ENCODE measurements around the gene GNB1L. TPM values are rescaled to one million over a fixed set of nuclear protein-coding genes. Genes with fewer than 3 reads are reported as not detected.
A peak's percentile ranks its signal among the peaks of the same experiment; 100 is the strongest.

GNB1L gene
- total and polyA plus RNA-seq, 9 of the 15 experiments (the other 6 are each of a cell fraction or from before 2014, with no cell fraction given) = 0.56 to 50.5 (median 10.2) TPM

DNA sequence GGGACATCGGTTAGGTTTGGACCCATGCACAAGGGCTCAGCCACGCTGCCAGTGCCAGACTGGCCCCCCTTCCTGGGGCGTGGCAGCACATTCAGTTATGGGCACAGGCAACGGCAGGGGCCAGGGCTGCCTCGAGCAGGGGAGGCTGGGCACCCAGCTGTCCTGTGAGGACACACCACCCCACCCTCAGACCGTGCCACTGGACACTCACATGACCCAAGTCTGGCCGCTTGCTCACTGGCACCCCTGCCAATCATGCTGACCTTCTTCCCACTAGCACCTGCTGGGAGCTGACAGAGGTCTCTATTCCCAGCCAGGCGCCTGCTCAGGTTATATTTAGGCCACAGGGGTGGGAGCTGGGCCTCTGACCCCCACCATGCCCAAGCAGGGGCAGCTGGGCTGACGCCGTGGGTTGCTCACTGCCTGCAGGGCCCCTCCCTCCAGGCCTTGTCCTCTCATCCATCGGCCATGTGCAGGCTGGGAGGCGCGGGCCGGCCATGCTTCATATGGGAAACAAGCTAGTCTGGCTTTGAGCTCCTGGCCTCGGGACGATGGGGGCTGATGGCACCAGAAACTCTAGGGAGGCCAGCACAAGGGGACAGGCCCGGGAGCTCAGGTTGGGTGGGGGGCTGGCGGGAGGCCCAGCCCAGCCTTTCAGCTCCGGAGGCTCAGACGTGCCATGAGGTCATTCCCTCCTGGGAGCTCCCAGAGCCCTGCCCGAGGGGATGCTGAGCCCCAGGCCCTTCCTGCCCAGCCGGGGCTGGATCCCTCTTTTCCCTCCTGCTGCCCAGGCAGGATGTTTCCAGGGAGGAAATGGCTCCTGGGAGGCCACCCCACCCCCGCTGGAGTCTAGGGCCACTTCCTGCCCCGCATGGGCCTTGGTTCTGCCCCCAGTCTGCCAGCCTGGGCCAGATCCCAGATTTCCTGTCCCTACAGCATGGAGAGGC lies 109.2 kb downstream of the GNB1L start (continued):
- TF ChIP-seq RBM14 (IDR thresholded peaks at IDR 0.05; ENCODE audit: borderline replicate concordance, insufficient read depth, low read depth, low read length) (0 out of 2 replicates have a peak, but pooled peaks have one; percentile 25), NCOA6 (IDR thresholded peaks at IDR 0.05) (no peak), E2F6 (IDR thresholded peaks at IDR 0.05; ENCODE audit: borderline replicate concordance in 1 of 2, extremely low read depth in 1 of 2, insufficient read depth in 1 of 2, insufficient read length in 1 of 2, low read depth in 1 of 2, low read length in 1 of 2, poor library complexity in 1 of 2, severe bottlenecking in 1 of 2) (peak in 1 of 2 experiments; percentile 50), KLF1 (tag; IDR thresholded peaks at IDR 0.05) (0 out of 2 replicates have a peak, but pooled peaks have one; percentile 31)

DNA sequence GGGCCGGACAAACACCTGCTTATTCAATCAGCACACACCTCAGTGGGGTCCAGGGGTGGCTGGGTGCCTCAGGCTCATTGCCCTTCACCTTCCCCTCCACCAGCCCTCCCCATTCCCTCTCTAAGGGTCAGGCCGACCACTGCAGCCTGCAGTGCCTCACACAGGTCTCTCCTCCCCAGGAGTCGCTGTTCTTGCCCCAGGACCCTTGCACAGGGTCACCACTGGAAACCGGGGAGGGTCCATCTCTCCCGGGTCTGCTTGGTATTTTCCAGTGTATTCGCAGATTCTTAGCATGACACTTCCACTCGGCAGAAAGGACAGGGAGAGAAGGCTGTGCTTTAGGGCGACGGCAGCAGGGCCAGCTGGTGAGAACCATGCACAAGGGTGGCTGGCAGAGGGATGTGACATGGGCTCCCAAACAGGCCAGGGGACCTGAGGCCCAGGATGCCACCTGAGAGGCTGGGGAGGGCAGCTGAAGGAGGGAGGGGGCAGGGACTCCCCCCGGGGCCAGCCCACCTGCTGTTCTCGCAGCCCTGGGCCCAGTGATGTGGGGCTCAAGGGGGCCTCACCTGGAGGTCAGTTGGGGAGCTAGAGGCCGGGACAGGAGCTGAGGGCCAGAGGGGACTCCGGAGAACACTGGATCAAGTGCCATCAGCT lies 110.2 kb downstream of the GNB1L start:
- no peak for FAIRE-seq
- TF ChIP-seq, protein P1, sequence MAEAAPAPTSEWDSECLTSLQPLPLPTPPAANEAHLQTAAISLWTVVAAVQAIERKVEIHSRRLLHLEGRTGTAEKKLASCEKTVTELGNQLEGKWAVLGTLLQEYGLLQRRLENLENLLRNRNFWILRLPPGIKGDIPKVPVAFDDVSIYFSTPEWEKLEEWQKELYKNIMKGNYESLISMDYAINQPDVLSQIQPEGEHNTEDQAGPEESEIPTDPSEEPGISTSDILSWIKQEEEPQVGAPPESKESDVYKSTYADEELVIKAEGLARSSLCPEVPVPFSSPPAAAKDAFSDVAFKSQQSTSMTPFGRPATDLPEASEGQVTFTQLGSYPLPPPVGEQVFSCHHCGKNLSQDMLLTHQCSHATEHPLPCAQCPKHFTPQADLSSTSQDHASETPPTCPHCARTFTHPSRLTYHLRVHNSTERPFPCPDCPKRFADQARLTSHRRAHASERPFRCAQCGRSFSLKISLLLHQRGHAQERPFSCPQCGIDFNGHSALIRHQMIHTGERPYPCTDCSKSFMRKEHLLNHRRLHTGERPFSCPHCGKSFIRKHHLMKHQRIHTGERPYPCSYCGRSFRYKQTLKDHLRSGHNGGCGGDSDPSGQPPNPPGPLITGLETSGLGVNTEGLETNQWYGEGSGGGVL (CRISPR knock-in tag; IDR thresholded peaks at IDR 0.05) = no peak
- peak; percentile 64; the same call in 1 of the 2 replicates for TF ChIP-seq PRMT5 (CRISPR knock-in tag; IDR thresholded peaks at IDR 0.05)
- no peak for TF ChIP-seq E4F1 (CRISPR knock-in tag; IDR thresholded peaks at IDR 0.05; ENCODE audit: borderline replicate concordance)
- TF ChIP-seq MCM5 (IDR thresholded peaks at IDR 0.05; ENCODE audit: low read depth) = no peak

More for the DNA sequence above, 110.2 kb downstream of the GNB1L start:
- in situ Hi-C loops (cut with MboI) (no loop called here), intact Hi-C loops (cut with micrococcal nuclease) (no loop called here)
- H3K9ac ChIP-seq (ENCODE audit: insufficient read depth in 1 of 2, low read depth in 2 of 2, low read length in 2 of 2) = peak overlapping the region in 1 of 2 experiments; percentile 1; a peak in 2 of 4 replicates
- H3K4me1 ChIP-seq (replicated peaks in 1 of 2; ENCODE audit: control insufficient read depth in 2 of 2, insufficient read depth in 2 of 2, low read length in 2 of 2) = peaks cover 5 to 69% of the 10 kb centered on the region in 2 experiments
- H3K9me3 ChIP-seq (replicated peaks; ENCODE audit: control insufficient read depth, insufficient read depth, low read depth, low read length) = no peaks in the 10 kb centered on the region
- no peak overlapping the region for H2AFZ ChIP-seq (ENCODE audit: low read depth, low read length)
- no peak overlapping the region for H3K27ac ChIP-seq (ENCODE audit: extremely low read depth, low read depth, low read length)
- BruUV-seq (replicated peaks) = no TSS peak
- H3K4me3 ChIP-seq = no peak overlapping the region
- POLR2A ChIA-PET = interaction anchor here (0.5 to 3.7 kb wide), 7 partner anchors 13 to 203 kb away, joined by 3 to 20 read pairs (median 5); partner anchors contain the start of gene GP1BB
- H3K27me3 ChIP-seq (ENCODE audit: control insufficient read depth in 2 of 2, insufficient read depth in 2 of 2, low read length in 2 of 2) = peaks cover 13 to 59% of the 10 kb centered on the region in 2 experiments; a peak in 4 of 5 replicates
- H4K20me1 ChIP-seq (replicated peaks; ENCODE audit: control insufficient read depth, insufficient read depth, low read length) = peaks cover 43% of the 10 kb centered on the region
- no peak for ATAC-seq
- CTCF ChIA-PET (ENCODE audit: low intra/inter-chr PET ratio) = interaction anchor here (0.9 kb wide), 1 partner anchor 166 kb away, joined by 3 read pairs; no protein-coding TSS in a partner anchor
- no peak overlapping the region for H3K4me2 ChIP-seq (ENCODE audit: insufficient read depth, low read length)
- 16% methylated on average over 13 of the region's 13 CpGs for WGBS (ENCODE audit: insufficient coverage, low coverage, missing lambda C conversion rate)
- DNase-seq (ENCODE audit: extremely low read depth in 1 of 4, low spot score in 3 of 4) = no peak
- no peaks in the 10 kb centered on the region for H3K9me1 ChIP-seq (ENCODE audit: control insufficient read depth, insufficient read depth, low read length)
- H3K79me2 ChIP-seq (ENCODE audit: control insufficient read depth, insufficient read depth, low read length) = no peaks in the 10 kb centered on the region
- H3K36me3 ChIP-seq (ENCODE audit: control insufficient read depth, insufficient read depth, low read length) = no peaks in the 10 kb centered on the region
